ENCODE results near the gene PURB.
A peak's percentile ranks its signal among the peaks of the same experiment; 100 is the strongest.
"Not testable (repeated sequence)": the region's sequence is repeated elsewhere in the genome, so short reads cannot be mapped to it uniquely, and the experiment has no call there.

Gene PURB

GRCh38 chr7:44854644-44855364 is 30.5 kb downstream of the PURB start:
- Histone ChIP-seq H3K36me3 (replicated peaks) (no peaks in the 10 kb centered on the region), H3K4me1 (no peaks in the 10 kb centered on the region), H3K4me3 (no peak overlapping the region), H3K27me3 (ENCODE audit: low read depth) (no peaks in the 10 kb centered on the region), H3K9me3 (no peaks in the 10 kb centered on the region)
- in situ Hi-C loops (cut with MboI; ENCODE audit: low sequenced_read_pairs), result no loop called here
- no peak for DNase-seq (ENCODE audit: low spot score in 2 of 2)

DNA sequence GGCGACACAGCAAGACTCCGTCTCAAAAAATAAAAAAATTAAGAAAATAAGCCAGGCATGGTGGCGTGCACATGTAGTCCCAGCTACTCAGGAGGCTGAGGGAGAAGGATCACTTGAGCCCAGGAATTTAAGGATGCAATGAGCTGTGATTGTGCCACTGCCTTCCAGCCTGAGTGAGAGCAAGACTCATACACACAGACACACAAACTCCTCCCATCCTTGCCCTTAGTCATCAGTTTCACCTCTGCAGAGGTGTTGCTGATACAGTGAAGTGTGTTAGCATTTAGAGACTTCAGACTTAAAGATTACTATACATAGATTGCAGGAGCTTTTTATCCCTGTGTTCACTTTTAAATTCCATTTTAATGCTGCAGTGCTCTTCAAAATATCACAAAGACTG is 31.9 kb downstream of the PURB start:
- H3K27me3 ChIP-seq (ENCODE audit: low read depth), result no peaks in the 10 kb centered on the region
- DNase-seq (ENCODE audit: low spot score in 2 of 2), result no peak
- H3K4me3 ChIP-seq, result no peak overlapping the region
- in situ Hi-C loops (cut with MboI; ENCODE audit: low sequenced_read_pairs), result no loop called here
- H3K36me3 ChIP-seq (replicated peaks), result no peaks in the 10 kb centered on the region
- peaks cover 8% of the 10 kb centered on the region for H3K4me1 ChIP-seq
- H3K9me3 ChIP-seq, result no peaks in the 10 kb centered on the region

DNA sequence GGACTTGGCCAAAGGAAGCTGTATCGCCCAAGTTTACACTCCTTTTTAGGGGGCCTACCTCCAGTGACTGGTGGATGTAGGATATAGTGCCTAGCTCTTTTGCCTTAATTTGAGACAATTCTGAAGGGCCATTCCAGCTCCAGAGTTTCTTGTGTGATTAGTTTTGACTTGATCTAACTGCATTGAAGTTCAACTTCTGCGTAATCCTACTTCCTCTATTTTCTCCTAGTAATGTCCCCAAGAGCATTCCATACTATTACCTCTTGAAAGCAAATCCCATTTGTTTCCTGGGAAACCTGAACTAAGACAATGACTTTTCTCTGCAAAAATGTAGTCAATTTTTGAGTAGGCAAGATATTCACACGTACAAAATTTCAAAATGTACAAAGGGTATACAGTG is 32.7 kb downstream of the PURB start:
- no peaks in the 10 kb centered on the region for H3K27me3 ChIP-seq (ENCODE audit: low read depth)
- in situ Hi-C loops (cut with MboI; ENCODE audit: low sequenced_read_pairs), result no loop called here
- no peaks in the 10 kb centered on the region for H3K9me3 ChIP-seq
- H3K4me1 ChIP-seq, result peaks cover 8% of the 10 kb centered on the region
- H3K36me3 ChIP-seq (replicated peaks), result no peaks in the 10 kb centered on the region
- H3K4me3 ChIP-seq, result no peak overlapping the region
- DNase-seq (ENCODE audit: low spot score in 2 of 2), result no peak

GRCh38 chr7:44849885-44850544 is 35.3 kb downstream of the PURB start:
- no peaks in the 10 kb centered on the region for H3K9me3 ChIP-seq
- H3K36me3 ChIP-seq (replicated peaks), result no peaks in the 10 kb centered on the region
- H3K4me1 ChIP-seq, result peaks cover 13% of the 10 kb centered on the region
- in situ Hi-C loops (cut with MboI; ENCODE audit: low sequenced_read_pairs), result loop anchor here (25.0 kb wide), 1 partner anchor 262 kb away; the partner anchor contains the start of gene TBRG4
- no peak for DNase-seq (ENCODE audit: low spot score in 2 of 2)
- H3K4me3 ChIP-seq, result no peak overlapping the region
- H3K27me3 ChIP-seq (ENCODE audit: low read depth), result no peaks in the 10 kb centered on the region

DNA sequence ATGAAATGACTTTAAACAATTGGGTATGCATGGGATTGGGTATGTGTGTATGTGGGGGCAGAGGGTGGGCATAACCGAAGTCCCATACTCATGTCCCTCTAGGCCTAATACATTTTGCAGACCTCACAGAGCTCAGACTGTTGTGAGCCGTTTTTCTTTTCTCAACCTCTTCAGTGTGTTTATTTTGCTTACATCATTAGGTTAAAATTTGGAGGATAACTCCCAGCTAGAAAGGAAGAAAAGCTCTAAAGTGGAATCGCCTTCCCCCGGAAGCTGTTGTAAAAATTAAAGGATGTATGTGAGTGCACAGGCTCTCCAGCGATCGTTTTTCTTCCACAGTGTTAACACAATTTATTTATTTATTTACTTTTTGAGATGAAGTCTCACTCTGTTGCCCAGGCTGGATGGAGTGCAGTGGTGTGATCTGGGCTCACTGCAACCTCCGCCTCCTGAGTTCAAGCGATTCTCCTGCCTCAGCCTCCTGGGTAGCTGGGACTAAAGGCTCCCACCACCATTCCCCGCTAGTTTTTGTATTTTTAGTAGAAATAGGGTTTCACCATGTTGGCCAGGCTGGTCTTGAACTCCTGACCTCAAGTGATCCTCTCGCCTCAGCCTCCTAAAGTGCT is 36.0 kb downstream of the PURB start:
- H3K27me3 ChIP-seq (ENCODE audit: low read depth), result no peaks in the 10 kb centered on the region
- in situ Hi-C loops (cut with MboI; ENCODE audit: low sequenced_read_pairs), result loop anchor here (25.0 kb wide), 1 partner anchor 263 kb away; the partner anchor contains the start of gene TBRG4
- DNase-seq (ENCODE audit: low spot score in 2 of 2), result no peak
- no peaks in the 10 kb centered on the region for H3K9me3 ChIP-seq
- H3K4me3 ChIP-seq, result peak overlapping the region; percentile 59
- no peaks in the 10 kb centered on the region for H3K36me3 ChIP-seq (replicated peaks)
- H3K4me1 ChIP-seq, result peaks cover 19% of the 10 kb centered on the region

DNA sequence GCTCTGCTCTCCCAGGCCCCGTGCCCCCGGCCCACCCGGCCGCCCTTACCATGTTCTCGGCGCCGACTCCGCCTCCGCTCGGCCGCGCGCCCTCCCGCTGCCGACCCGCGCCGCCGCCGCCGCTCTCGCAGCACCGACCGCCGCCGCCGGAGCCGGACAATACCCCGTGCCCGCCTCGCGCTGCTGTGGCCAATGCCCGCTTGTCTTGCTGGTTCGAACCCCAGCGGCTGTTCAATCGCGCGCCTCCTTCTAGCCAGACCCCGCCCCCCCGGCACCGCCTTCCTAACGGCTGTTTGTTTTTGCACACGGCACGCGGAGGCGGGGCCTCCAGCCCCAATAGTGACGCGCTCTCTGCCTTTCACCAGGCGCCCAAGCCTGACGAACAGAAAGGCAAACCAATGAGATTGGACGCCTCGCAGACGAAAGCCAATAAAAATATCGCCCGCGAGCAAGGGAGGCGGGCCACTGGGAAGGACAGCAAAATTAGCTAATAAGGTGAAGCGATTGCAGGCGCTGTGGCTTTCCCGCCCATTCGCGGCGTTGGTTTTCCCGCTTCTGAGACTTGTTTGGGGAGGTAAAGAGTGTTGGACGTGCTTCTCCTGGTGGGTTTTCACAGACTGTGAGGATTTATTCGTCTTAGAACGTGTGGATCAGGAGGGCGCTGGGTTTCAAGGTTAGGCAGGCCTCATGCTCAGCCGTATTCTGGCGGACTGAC is 37.3 kb downstream of the PURB start, which contains the start of gene H2AZ2:
H2AZ2 (minus strand) TSS at position 168 of the 715 bp plus-strand sequence; CDS start at position 52, 116 bp downstream.
- Histone ChIP-seq H3K36me3 (replicated peaks) (no peaks in the 10 kb centered on the region), H3K4me3 (peak within 1 kb of the TSS; percentile 67), H3K9me3 (no peaks in the 10 kb centered on the region), H3K27me3 (ENCODE audit: low read depth) (no peaks in the 10 kb centered on the region), H3K4me1 (peaks cover 21% of the 10 kb centered on the region)
- DNase-seq (ENCODE audit: low spot score in 2 of 2), result peak; percentile 99 to 100
- in situ Hi-C loops (cut with MboI; ENCODE audit: low sequenced_read_pairs), result loop anchor here (25.0 kb wide), 1 partner anchor 264 kb away; the partner anchor contains the start of gene TBRG4

DNA sequence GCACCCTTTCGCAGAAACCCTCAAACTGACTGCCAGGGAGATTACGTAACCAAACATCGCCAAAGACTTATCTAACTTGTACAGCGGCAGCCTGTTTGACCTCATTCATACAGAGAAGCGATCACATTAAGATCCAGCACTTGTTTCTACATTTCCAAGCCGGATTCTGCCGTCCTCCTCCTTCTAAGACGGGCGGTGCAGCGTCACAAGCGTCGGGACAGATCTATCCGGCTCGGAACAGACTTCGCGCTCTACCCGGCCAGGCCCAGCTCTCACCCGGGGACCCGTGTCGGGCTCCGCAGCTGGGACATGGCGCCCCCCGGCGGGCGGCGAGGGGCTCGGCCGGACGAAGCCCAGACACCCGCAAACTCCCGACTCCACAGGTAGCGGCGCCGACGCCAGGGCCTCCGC is 37.8 kb downstream of the PURB start:
- Histone ChIP-seq H3K9me3 (no peaks in the 10 kb centered on the region), H3K27me3 (ENCODE audit: low read depth) (no peaks in the 10 kb centered on the region), H3K4me3 (peak overlapping the region; percentile 67), H3K4me1 (peaks cover 21% of the 10 kb centered on the region), H3K36me3 (replicated peaks) (peaks cover 2% of the 10 kb centered on the region)
- in situ Hi-C loops (cut with MboI; ENCODE audit: low sequenced_read_pairs), result loop anchor here (25.0 kb wide), 1 partner anchor 265 kb away; the partner anchor contains the start of gene TBRG4
- DNase-seq (ENCODE audit: low spot score in 2 of 2), result peak in 1 of 2 experiments; percentile 86

GRCh38 chr7:44846816-44847508 is 38.4 kb downstream of the PURB start:
- no peak for DNase-seq (ENCODE audit: low spot score in 2 of 2)
- H3K27me3 ChIP-seq (ENCODE audit: low read depth), result no peaks in the 10 kb centered on the region
- H3K9me3 ChIP-seq, result no peaks in the 10 kb centered on the region
- peak overlapping the region; percentile 67 for H3K4me3 ChIP-seq
- in situ Hi-C loops (cut with MboI; ENCODE audit: low sequenced_read_pairs), result loop anchor here (25.0 kb wide), 1 partner anchor 265 kb away; the partner anchor contains the start of gene TBRG4
- H3K36me3 ChIP-seq (replicated peaks), result peaks cover 8% of the 10 kb centered on the region
- H3K4me1 ChIP-seq, result peaks cover 21% of the 10 kb centered on the region

- peaks cover 21% of the 10 kb centered on the region for H3K4me1 ChIP-seq
- not testable (repeated sequence) for H3K9me3 ChIP-seq; H3K27me3 ChIP-seq (ENCODE audit: low read depth)
- peaks cover 12% of the 10 kb centered on the region for H3K36me3 ChIP-seq (replicated peaks)
- DNase-seq (ENCODE audit: low spot score in 2 of 2), result peak in 1 of 2 experiments; percentile 23
- H3K4me3 ChIP-seq, result peak overlapping the region; percentile 67
- in situ Hi-C loops (cut with MboI; ENCODE audit: low sequenced_read_pairs), result loop anchor here (25.0 kb wide), 1 partner anchor 266 kb away; the partner anchor contains the start of gene TBRG4
Measured at GRCh38 chr7:44846390-44846789, 38.9 kb downstream of the PURB start.

GRCh38 chr7:44845451-44845850 is 39.9 kb downstream of the PURB start:
- peak overlapping the region; percentile 67 for H3K4me3 ChIP-seq
- in situ Hi-C loops (cut with MboI; ENCODE audit: low sequenced_read_pairs), result loop anchor here (25.0 kb wide), 1 partner anchor 267 kb away; the partner anchor contains the start of gene TBRG4

DNA sequence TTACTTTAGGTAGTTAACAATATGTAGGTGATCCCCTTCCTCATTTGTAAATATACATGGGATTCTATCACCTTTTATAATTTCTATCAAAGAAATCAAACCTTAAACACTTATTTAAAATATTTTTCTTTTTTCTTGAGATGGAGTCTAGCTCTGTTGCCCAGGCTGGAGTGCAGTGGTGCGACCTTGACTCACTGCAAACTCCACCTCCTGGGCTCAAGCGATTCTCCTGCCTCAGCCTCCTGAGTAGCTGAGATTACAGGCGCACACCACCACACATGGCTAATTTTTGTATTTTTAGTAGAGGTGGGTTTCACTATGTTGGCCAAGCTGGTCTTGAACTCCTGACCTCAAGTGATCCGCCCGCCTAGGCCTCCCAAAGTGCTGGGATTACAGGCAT is 41.9 kb downstream of the PURB start:
- Histone ChIP-seq H3K4me1 (peaks cover 12% of the 10 kb centered on the region), H3K36me3 (replicated peaks) (peaks cover 38% of the 10 kb centered on the region)
- not testable (repeated sequence) for H3K4me3 ChIP-seq; DNase-seq (ENCODE audit: low spot score in 2 of 2); H3K27me3 ChIP-seq (ENCODE audit: low read depth); H3K9me3 ChIP-seq
- in situ Hi-C loops (cut with MboI; ENCODE audit: low sequenced_read_pairs), result loop anchor here (25.0 kb wide), 1 partner anchor 269 kb away; the partner anchor contains the start of gene TBRG4

More at GRCh38 chr7:44845451-44845850, 39.9 kb downstream of the PURB start:
- Histone ChIP-seq H3K27me3 (ENCODE audit: low read depth) (no peaks in the 10 kb centered on the region), H3K4me1 (peaks cover 21% of the 10 kb centered on the region), H3K9me3 (no peaks in the 10 kb centered on the region), H3K36me3 (replicated peaks) (peaks cover 18% of the 10 kb centered on the region)
- DNase-seq (ENCODE audit: low spot score in 2 of 2), result no peak

DNA sequence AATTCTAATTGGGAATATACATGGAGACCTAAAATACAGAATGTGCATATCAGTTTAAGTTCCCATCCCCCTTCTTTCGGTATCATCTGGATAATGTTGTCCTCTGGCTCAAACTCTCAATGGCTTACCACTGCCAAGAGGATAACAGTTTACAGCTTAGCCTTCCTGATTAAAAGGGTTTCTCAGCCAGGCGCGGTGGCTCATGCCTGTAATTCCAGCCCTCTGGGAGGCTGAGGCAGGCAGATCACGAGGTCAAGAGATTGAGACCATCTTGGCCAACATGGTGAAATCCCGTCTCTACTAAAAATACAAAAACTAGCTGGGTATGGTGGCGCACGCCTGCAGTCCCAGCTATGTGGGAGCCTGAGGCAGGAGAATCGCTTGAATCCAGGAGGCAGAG is 42.7 kb downstream of the PURB start:
- Histone ChIP-seq H3K36me3 (replicated peaks) (peaks cover 43% of the 10 kb centered on the region), H3K4me1 (peaks cover 12% of the 10 kb centered on the region)
- in situ Hi-C loops (cut with MboI; ENCODE audit: low sequenced_read_pairs), result loop anchor here (25.0 kb wide), 1 partner anchor 270 kb away; the partner anchor contains the start of gene TBRG4
- H3K4me3 ChIP-seq; H3K9me3 ChIP-seq; DNase-seq (ENCODE audit: low spot score in 2 of 2); H3K27me3 ChIP-seq (ENCODE audit: low read depth): not testable (repeated sequence)

Data from HAP-1 (cell line).